Measurements from ENCODE around the gene NOTCH4.
"Not testable (repeated sequence)": the region's sequence is repeated elsewhere in the genome, so short reads cannot be mapped to it uniquely, and the experiment has no call there.

The NOTCH4 gene

DNA sequence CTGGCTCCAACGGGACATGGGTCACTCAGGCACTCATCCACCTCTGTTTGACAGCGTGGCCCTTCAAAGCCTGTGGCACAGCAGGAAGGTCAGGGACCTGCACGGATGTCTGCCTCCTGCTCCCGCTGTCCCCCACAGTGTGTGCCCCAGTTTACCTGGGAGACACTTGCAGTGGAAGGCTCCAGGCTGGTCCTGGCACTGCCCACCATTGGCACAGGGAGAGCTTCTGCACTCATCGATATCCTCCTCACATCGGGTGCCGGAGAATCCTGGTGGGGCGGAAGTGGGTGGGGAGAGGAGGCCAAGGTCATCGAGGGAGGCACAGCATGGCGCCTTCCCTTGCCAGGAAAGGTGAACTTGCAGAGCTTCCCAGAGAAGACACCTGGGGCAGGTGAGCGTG, 6.9 kb downstream of the NOTCH4 start:
- 91% methylated on average over 11 of the region's 11 CpGs for WGBS

DNA sequence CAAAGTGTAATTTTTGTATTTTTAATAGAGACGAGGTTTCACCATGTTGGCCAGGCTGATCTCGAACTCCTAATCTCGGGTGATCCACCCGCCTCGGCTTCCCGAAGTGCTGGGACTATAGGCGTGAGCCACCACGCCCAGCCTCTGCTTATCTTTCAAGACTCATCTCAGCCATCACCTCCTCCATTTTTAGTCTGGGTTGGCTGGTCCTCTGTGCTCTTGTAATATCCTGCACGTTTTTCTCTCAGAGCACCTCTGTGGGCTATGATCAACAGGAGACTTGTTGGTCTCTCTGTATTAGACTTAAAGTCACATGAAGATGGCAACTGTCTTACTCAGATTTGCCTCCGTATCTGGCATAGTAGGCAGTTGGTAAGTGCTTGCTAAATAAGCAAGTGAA, 7.6 kb downstream of the NOTCH4 start:
- Histone ChIP-seq H3K9ac (ENCODE audit: low read depth, low read length) (no peak overlapping the region), H3K4me1 (ENCODE audit: insufficient read depth, low read length) (no peaks in the 10 kb centered on the region), H3K27me3 (ENCODE audit: insufficient read depth, low read length) (no peaks in the 10 kb centered on the region), H3K27ac (ENCODE audit: low read depth, low read length) (no peak overlapping the region), H3K4me3 (ENCODE audit: low read length) (no peak overlapping the region), H3K36me3 (ENCODE audit: insufficient read depth, low read length) (no peaks in the 10 kb centered on the region), H3K9me3 (ENCODE audit: insufficient read depth, low read depth, low read length) (no peaks in the 10 kb centered on the region)
- WGBS: 89% methylated on average over 10 of the region's 10 CpGs

More for the DNA sequence above, 6.9 kb downstream of the NOTCH4 start:
- Histone ChIP-seq H3K4me3 (ENCODE audit: low read length) (no peak overlapping the region), H3K27me3 (ENCODE audit: insufficient read depth, low read length) (no peaks in the 10 kb centered on the region), H3K4me1 (ENCODE audit: insufficient read depth, low read length) (no peaks in the 10 kb centered on the region), H3K9me3 (ENCODE audit: insufficient read depth, low read depth, low read length) (no peaks in the 10 kb centered on the region), H3K36me3 (ENCODE audit: insufficient read depth, low read length) (no peaks in the 10 kb centered on the region), H3K27ac (ENCODE audit: low read depth, low read length) (no peak overlapping the region), H3K9ac (ENCODE audit: low read depth, low read length) (no peak overlapping the region)

DNA sequence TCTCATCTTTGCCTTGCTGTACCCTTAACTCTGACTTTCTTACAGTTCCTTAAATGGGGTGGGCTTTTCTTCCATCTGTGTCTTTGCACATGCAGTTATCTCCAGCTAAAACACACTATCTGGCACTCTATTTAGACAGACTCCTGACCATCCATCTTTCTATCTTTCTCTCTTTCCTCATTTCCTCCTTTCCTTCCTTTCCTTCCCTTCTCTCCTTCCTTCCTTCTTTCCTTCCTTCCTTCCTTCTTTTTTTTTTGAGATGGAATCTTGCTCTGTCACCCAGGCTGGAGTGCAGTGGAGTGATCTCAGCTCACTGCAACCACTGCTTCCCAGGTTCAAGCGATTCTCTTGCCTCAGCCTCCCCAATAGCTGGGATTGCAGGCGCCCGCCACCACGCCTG, 8.2 kb downstream of the NOTCH4 start:
- 92% methylated on average over 1 of the region's 4 CpGs for WGBS
- Histone ChIP-seq H3K27me3 (ENCODE audit: insufficient read depth, low read length) (no peaks in the 10 kb centered on the region), H3K4me1 (ENCODE audit: insufficient read depth, low read length) (no peaks in the 10 kb centered on the region), H3K9ac (ENCODE audit: low read depth, low read length) (no peak overlapping the region), H3K36me3 (ENCODE audit: insufficient read depth, low read length) (no peaks in the 10 kb centered on the region), H3K4me3 (ENCODE audit: low read length) (no peak overlapping the region), H3K9me3 (ENCODE audit: insufficient read depth, low read depth, low read length) (no peaks in the 10 kb centered on the region), H3K27ac (ENCODE audit: low read depth, low read length) (no peak overlapping the region)

GRCh38 chr6:32214126-32214525, 9.7 kb downstream of the NOTCH4 start:
- no peak overlapping the region for H3K4me3 ChIP-seq (ENCODE audit: low read length)
- H3K9ac ChIP-seq (ENCODE audit: low read depth, low read length): no peak overlapping the region
- no peaks in the 10 kb centered on the region for H3K9me3 ChIP-seq (ENCODE audit: insufficient read depth, low read depth, low read length)
- WGBS: no CpG with 5 or more reads among the region's 3 CpGs
- H3K4me1 ChIP-seq (ENCODE audit: insufficient read depth, low read length): no peaks in the 10 kb centered on the region
- H3K27ac ChIP-seq (ENCODE audit: low read depth, low read length): no peak overlapping the region
- no peaks in the 10 kb centered on the region for H3K36me3 ChIP-seq (ENCODE audit: insufficient read depth, low read length)
- H3K27me3 ChIP-seq (ENCODE audit: insufficient read depth, low read length): no peaks in the 10 kb centered on the region

DNA sequence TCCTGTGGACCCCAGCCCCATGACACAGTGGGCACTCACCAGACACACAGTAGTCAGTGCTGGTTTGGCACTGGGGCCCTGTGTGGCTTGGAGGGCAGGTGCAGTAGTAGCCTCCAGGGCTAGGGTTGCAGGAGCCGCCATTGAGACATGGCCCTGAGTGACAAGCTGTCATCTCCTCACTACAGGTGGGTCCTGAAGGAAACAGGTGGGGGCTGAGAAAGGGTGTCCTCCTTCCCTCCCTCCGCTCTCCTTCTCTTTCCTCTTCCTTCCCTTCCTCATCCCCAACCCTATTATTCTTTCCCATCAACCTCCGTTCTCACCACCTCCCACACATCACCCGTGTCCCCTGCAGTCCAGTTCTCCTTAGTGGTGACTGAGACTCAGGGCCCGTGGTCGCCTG, 10.2 kb downstream of the NOTCH4 start:
- whole genome bisulfite sequencing: 87% methylated on average over 6 of the region's 6 CpGs
- no peaks in the 10 kb centered on the region for H3K27me3 ChIP-seq (ENCODE audit: insufficient read depth, low read length)

DNA sequence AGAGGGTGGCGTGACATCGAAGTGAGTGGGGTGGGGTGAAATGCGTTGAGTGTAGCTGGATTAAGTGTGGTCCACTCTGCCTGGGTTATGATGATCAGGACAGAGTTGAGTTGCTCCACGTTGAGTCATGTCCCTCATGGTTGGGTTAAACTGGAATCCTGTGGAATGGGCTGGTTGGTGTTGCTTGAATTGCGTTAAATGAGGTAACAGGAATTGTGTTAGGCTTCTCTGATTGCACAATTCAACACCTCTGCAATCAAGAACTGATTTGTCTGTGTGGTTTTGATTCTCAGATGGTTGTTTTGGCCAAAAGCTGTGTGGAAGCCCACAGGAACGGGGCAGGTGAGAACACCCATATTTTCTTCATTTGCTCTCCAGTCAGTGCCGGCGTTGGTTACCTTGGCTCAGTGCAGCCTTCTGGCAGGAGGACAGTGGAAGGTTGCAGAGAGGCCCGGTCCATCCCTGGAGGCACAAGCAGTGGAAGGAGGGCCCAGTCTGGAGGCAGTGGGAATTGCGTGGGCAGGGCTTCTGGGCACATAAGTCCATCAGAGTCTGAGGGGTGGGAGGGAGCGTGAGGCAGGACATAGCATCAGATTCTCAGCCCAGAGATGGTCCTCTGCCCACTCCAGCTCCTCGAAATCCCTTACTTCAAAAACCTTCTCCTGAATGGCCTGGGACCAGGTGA, 11.6 kb downstream of the NOTCH4 start:
- H3K9ac ChIP-seq (ENCODE audit: low read depth, low read length): no peak overlapping the region
- H3K36me3 ChIP-seq (ENCODE audit: insufficient read depth, low read length): no peaks in the 10 kb centered on the region
- H3K27me3 ChIP-seq (ENCODE audit: insufficient read depth, low read length): no peaks in the 10 kb centered on the region
- no peaks in the 10 kb centered on the region for H3K9me3 ChIP-seq (ENCODE audit: insufficient read depth, low read depth, low read length)
- no peak overlapping the region for H3K27ac ChIP-seq (ENCODE audit: low read depth, low read length)
- H3K4me3 ChIP-seq (ENCODE audit: low read length): no peak overlapping the region
- 91% methylated on average over 12 of the region's 12 CpGs for WGBS
- no peaks in the 10 kb centered on the region for H3K4me1 ChIP-seq (ENCODE audit: insufficient read depth, low read length)

More for the DNA sequence above, 10.2 kb downstream of the NOTCH4 start:
- H3K9ac ChIP-seq (ENCODE audit: low read depth, low read length): no peak overlapping the region
- no peaks in the 10 kb centered on the region for H3K9me3 ChIP-seq (ENCODE audit: insufficient read depth, low read depth, low read length)
- H3K4me1 ChIP-seq (ENCODE audit: insufficient read depth, low read length): no peaks in the 10 kb centered on the region
- no peak overlapping the region for H3K4me3 ChIP-seq (ENCODE audit: low read length)
- no peaks in the 10 kb centered on the region for H3K36me3 ChIP-seq (ENCODE audit: insufficient read depth, low read length)
- H3K27ac ChIP-seq (ENCODE audit: low read depth, low read length): no peak overlapping the region

DNA sequence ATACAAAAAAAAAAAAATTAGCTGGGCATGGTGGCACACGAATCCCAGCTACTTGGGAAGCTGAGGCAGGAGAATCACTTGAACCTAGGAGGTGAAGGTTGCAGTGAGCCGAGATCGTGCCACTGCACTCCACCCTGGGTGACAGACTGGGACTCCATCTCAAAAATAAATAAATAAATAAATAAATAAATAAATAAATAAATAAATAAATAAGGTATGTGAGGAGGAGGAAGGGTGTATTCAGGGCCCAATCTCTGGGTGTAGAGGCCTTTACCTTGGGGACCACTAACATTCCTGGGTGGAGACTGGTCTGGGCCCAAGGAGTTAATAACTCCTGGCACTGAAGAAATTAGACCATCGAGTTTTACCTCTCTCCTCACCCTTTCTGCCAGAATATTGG, 12.4 kb downstream of the NOTCH4 start:
- H3K27me3 ChIP-seq (ENCODE audit: insufficient read depth, low read length); H3K9ac ChIP-seq (ENCODE audit: low read depth, low read length); H3K9me3 ChIP-seq (ENCODE audit: insufficient read depth, low read depth, low read length); H3K4me3 ChIP-seq (ENCODE audit: low read length); H3K4me1 ChIP-seq (ENCODE audit: insufficient read depth, low read length); H3K36me3 ChIP-seq (ENCODE audit: insufficient read depth, low read length); H3K27ac ChIP-seq (ENCODE audit: low read depth, low read length): not testable (repeated sequence)
- 87% methylated on average over 3 of the region's 4 CpGs for WGBS

GRCh38 chr6:32210191-32210601, 13.7 kb downstream of the NOTCH4 start:
- no peak overlapping the region for H3K27ac ChIP-seq (ENCODE audit: low read depth, low read length)
- no peak overlapping the region for H3K9ac ChIP-seq (ENCODE audit: low read depth, low read length)

DNA sequence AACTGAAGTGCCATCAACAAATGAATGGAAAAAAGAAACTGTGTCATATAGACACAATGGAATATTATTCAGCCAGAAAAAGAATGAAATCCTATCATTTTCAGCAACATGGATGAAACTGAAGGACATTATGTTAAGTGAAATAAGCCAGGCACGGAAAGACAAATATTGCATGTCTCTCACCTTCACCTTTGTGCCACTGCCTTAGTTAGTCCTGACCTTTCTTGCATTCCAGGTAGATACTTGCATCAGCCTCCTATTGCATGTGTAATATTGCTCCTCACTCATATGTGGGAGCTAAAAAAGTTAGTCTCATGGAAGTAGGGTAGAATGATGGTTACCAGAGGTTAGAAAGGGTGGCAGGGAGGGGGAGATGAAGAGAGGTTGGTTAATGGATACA, 14.9 kb downstream of the NOTCH4 start:
- Histone ChIP-seq H3K4me3 (ENCODE audit: low read length) (no peak overlapping the region), H3K4me1 (ENCODE audit: insufficient read depth, low read length) (no peaks in the 10 kb centered on the region), H3K36me3 (ENCODE audit: insufficient read depth, low read length) (no peaks in the 10 kb centered on the region), H3K27me3 (ENCODE audit: insufficient read depth, low read length) (no peaks in the 10 kb centered on the region), H3K9me3 (ENCODE audit: insufficient read depth, low read depth, low read length) (no peaks in the 10 kb centered on the region), H3K27ac (ENCODE audit: low read depth, low read length) (no peak overlapping the region), H3K9ac (ENCODE audit: low read depth, low read length) (no peak overlapping the region)
- WGBS: 100% methylated on average over 1 of the region's 1 CpG

More at GRCh38 chr6:32210191-32210601, 13.7 kb downstream of the NOTCH4 start:
- Histone ChIP-seq H3K4me3 (ENCODE audit: low read length) (no peak overlapping the region), H3K27me3 (ENCODE audit: insufficient read depth, low read length) (no peaks in the 10 kb centered on the region), H3K4me1 (ENCODE audit: insufficient read depth, low read length) (no peaks in the 10 kb centered on the region), H3K9me3 (ENCODE audit: insufficient read depth, low read depth, low read length) (no peaks in the 10 kb centered on the region), H3K36me3 (ENCODE audit: insufficient read depth, low read length) (no peaks in the 10 kb centered on the region)
- 83% methylated on average over 5 of the region's 5 CpGs for WGBS

DNA sequence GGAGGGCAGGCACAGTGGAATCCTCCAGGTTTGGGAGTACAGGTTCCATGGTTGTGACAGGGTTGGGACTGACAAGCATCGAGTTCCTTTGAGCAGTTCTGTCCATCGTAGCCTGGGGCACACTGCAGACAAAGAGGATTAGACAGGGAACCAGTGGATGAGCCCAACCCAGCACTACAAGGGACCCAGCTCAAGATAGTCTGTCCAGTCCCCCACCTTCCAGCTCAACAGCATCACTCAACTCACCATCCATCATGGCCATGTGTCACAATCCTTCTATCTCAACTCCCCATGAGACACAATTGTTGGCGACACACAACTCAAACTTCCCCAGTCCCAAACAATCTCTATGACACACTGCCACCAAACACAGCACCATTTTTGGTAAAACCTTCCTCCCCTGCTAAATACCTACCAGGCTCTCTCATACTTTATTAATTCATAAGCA, 19.6 kb downstream of the NOTCH4 start:
- Histone ChIP-seq H3K9me3 (ENCODE audit: insufficient read depth, low read depth, low read length) (no peaks in the 10 kb centered on the region), H3K4me3 (ENCODE audit: low read length) (no peak overlapping the region), H3K4me1 (ENCODE audit: insufficient read depth, low read length) (no peaks in the 10 kb centered on the region), H3K9ac (ENCODE audit: low read depth, low read length) (no peak overlapping the region), H3K27ac (ENCODE audit: low read depth, low read length) (no peak overlapping the region), H3K27me3 (ENCODE audit: insufficient read depth, low read length) (no peaks in the 10 kb centered on the region), H3K36me3 (ENCODE audit: insufficient read depth, low read length) (no peaks in the 10 kb centered on the region)
- WGBS: 85% methylated on average over 3 of the region's 3 CpGs

DNA sequence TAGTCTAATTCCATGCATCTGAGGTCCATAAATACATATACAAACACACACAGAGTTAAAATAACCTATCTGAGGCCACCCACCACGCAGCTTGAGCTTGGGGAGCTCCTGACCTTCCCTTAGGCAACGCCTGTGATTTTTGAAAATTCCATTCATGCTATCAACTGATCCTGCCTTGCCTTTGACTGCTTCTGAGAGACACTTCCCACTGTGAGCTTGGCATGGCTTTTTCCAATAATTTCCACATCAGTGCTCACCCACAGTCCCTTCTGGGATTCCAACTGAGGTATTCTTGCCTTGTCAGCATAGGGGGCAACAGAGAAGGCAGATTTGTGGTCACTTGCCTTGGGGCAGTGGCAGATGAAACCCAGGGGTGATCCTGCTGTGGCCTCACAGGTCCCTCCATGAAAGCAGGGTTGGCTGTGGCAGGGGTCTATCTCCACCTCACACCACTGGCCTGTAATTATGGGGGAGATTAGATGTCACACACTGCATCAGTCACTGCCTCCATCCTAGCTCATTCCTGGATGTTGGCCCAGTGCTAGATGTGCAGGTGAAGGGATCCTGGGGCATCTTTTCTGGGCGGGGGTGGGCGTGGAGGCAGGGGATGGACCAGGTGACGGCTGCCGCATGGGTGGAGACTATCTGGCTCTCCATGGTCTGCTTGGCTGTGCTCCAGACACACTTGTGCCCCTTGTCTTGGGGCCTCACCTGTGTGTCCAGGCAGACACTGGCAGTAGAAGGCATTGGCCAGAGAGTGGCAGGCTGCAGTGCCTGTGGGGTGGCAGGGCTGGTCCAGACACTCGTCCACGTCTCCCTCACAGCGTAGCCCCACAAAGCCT, 20.2 kb downstream of the NOTCH4 start:
- H3K9me3 ChIP-seq (ENCODE audit: insufficient read depth, low read depth, low read length): no peaks in the 10 kb centered on the region
- no peaks in the 10 kb centered on the region for H3K4me1 ChIP-seq (ENCODE audit: insufficient read depth, low read length)
- no peak overlapping the region for H3K4me3 ChIP-seq (ENCODE audit: low read length)
- H3K27me3 ChIP-seq (ENCODE audit: insufficient read depth, low read length): no peaks in the 10 kb centered on the region
- H3K36me3 ChIP-seq (ENCODE audit: insufficient read depth, low read length): no peaks in the 10 kb centered on the region
- 90% methylated on average over 9 of the region's 9 CpGs for WGBS
- no peak overlapping the region for H3K9ac ChIP-seq (ENCODE audit: low read depth, low read length)
- no peak overlapping the region for H3K27ac ChIP-seq (ENCODE audit: low read depth, low read length)
